Inflammatory macrophage treated with lipopolysaccharide for 4 hours (primary cell): ENCODE measurements around the gene MRM2.
A peak's percentile ranks its signal among the peaks of the same experiment; 100 is the strongest.
"Not testable (repeated sequence)": the region's sequence is repeated elsewhere in the genome, so short reads cannot be mapped to it uniquely, and the experiment has no call there.

Experiments
- DNase-seq: peaks from one replicate; pipeline ENCODE4 v3.0.0-alpha.2; 2020

The MRM2 gene

GRCh38 chr7:2241580-2242540, at the start of gene MRM2, which contains the start of gene NUDT1:
TSS of gene MRM2 (minus strand) at chr7:2242205. CDS start at chr7:2242169, 36 bp downstream.
TSS of gene NUDT1 (plus strand) at chr7:2242226. CDS start at chr7:2244575, 2,349 bp downstream.
- peak; percentile 84 for DNase-seq

GRCh38 chr7:2290877-2291276, 48.9 kb upstream of the MRM2 start:
- no peak for DNase-seq

GRCh38 chr7:2289621-2290020, 47.6 kb upstream of the MRM2 start:
- no peak for DNase-seq

- DNase-seq = no peak
Measured at GRCh38 chr7:2289111-2289586, 47.1 kb upstream of the MRM2 start.

GRCh38 chr7:2288503-2288902, 46.5 kb upstream of the MRM2 start:
- no peak for DNase-seq

GRCh38 chr7:2287745-2288144, 45.7 kb upstream of the MRM2 start:
- no peak for DNase-seq

- DNase-seq = no peak
Measured at GRCh38 chr7:2283074-2283473, 41.1 kb upstream of the MRM2 start.

- no peak for DNase-seq
Measured at GRCh38 chr7:2282185-2282751, 40.3 kb upstream of the MRM2 start.

- no peak for DNase-seq
Measured at GRCh38 chr7:2281541-2281940, 39.5 kb upstream of the MRM2 start.

- DNase-seq = no peak
Measured at GRCh38 chr7:2280424-2280823, 38.4 kb upstream of the MRM2 start.

GRCh38 chr7:2279896-2280295, 37.9 kb upstream of the MRM2 start:
- DNase-seq = no peak

- DNase-seq = no peak
Measured at GRCh38 chr7:2278026-2278425, 36.0 kb upstream of the MRM2 start.

GRCh38 chr7:2276107-2276506, 34.1 kb upstream of the MRM2 start:
- no peak for DNase-seq

GRCh38 chr7:2275101-2275500, 33.1 kb upstream of the MRM2 start:
- no peak for DNase-seq

GRCh38 chr7:2274666-2275065, 32.7 kb upstream of the MRM2 start:
- DNase-seq = no peak

GRCh38 chr7:2273866-2274265, 31.9 kb upstream of the MRM2 start:
- DNase-seq = no peak

- DNase-seq = no peak
Measured at GRCh38 chr7:2272031-2272430, 30.0 kb upstream of the MRM2 start.

- DNase-seq = no peak
Measured at GRCh38 chr7:2271273-2272026, 29.4 kb upstream of the MRM2 start.

- DNase-seq = no peak
Measured at GRCh38 chr7:2270495-2270894, 28.5 kb upstream of the MRM2 start.

- no peak for DNase-seq
Measured at GRCh38 chr7:2269991-2270460, 28.0 kb upstream of the MRM2 start.

GRCh38 chr7:2269089-2269990, 27.3 kb upstream of the MRM2 start:
- not testable (repeated sequence) for DNase-seq

GRCh38 chr7:2266911-2267310, 24.9 kb upstream of the MRM2 start:
- no peak for DNase-seq
